ENCODE data around the gene ASPSCR1.

Gene ASPSCR1

GRCh38 chr17:81999976-82000802 lies 22.8 kb downstream of the ASPSCR1 start:
- DNase-seq (ENCODE audit: low read depth) = no peak
- TF ChIP-seq CTCF (IDR thresholded peaks at IDR 0.05; ENCODE audit: low read length, missing control alignments) = no peak
- H3K4me3 ChIP-seq (replicated peaks; ENCODE audit: low read depth, low read length) = no peak overlapping the region

GRCh38 chr17:82000803-82001570 lies 23.6 kb downstream of the ASPSCR1 start:
- TF ChIP-seq CTCF (IDR thresholded peaks at IDR 0.05; ENCODE audit: low read length, missing control alignments) = no peak
- no peak overlapping the region for H3K4me3 ChIP-seq (replicated peaks; ENCODE audit: low read depth, low read length)
- no peak for DNase-seq (ENCODE audit: low read depth)

- TF ChIP-seq CTCF (IDR thresholded peaks at IDR 0.05; ENCODE audit: low read length, missing control alignments) = no peak
- H3K4me3 ChIP-seq (replicated peaks; ENCODE audit: low read depth, low read length) = no peak overlapping the region
- no peak for DNase-seq (ENCODE audit: low read depth)
These were observed 24.2 kb downstream of the ASPSCR1 start for GRCh38 chr17:82001571-82002056.

- DNase-seq (ENCODE audit: low read depth) = peak; percentile 94
- H3K4me3 ChIP-seq (replicated peaks; ENCODE audit: low read depth, low read length) = no peak overlapping the region
- no peak for TF ChIP-seq CTCF (IDR thresholded peaks at IDR 0.05; ENCODE audit: low read length, missing control alignments)
These were observed 26.3 kb downstream of the ASPSCR1 start for GRCh38 chr17:82003411-82004381.

- DNase-seq (ENCODE audit: low read depth) = no peak
- H3K4me3 ChIP-seq (replicated peaks; ENCODE audit: low read depth, low read length) = no peak overlapping the region
- TF ChIP-seq CTCF (IDR thresholded peaks at IDR 0.05; ENCODE audit: low read length, missing control alignments) = no peak
These were observed 27.4 kb downstream of the ASPSCR1 start for GRCh38 chr17:82004517-82005455.
